ENCODE results near the gene UNK. TPM values are rescaled to one million over a fixed set of nuclear protein-coding genes. Genes with fewer than 3 reads are reported as not detected.

Gene UNK
- total and polyA plus RNA-seq, 2 of the 13 experiments (the other 11 are each of a cell fraction or from before 2014, with no cell fraction given), result 31.6 to 33.0 TPM

- TF ChIP-seq POGK (CRISPR knock-in tag; conservative IDR thresholded peaks at IDR 0.05) (peak; percentile 30; the same call in 1 of the 2 replicates), CREBL2 (CRISPR knock-in tag; IDR thresholded peaks at IDR 0.05; ENCODE audit: borderline replicate concordance) (0 out of 2 replicates have a peak, but pooled peaks have one; percentile 43), E2F1 (CRISPR knock-in tag; IDR thresholded peaks at IDR 0.05) (peak; percentile 10; the same call in 1 of the 2 replicates), TBX2 (CRISPR knock-in tag; IDR thresholded peaks at IDR 0.05; ENCODE audit: borderline replicate concordance) (peak; percentile 67), ZNF329 (CRISPR knock-in tag; IDR thresholded peaks at IDR 0.05; ENCODE audit: low read depth) (no peak), YY1 (IDR thresholded peaks at IDR 0.05; ENCODE audit: insufficient read depth, insufficient replicate concordance, low read depth, low read length) (peak; percentile 6), UBTF (CRISPR knock-in tag; IDR thresholded peaks at IDR 0.05) (peak; percentile 55), ATF5 (CRISPR knock-in tag; IDR thresholded peaks at IDR 0.05; ENCODE audit: low read depth) (no peak), SP5 (CRISPR knock-in tag; IDR thresholded peaks at IDR 0.05; ENCODE audit: borderline replicate concordance, low read depth) (no peak), TEAD3 (CRISPR knock-in tag; optimal IDR thresholded peaks at IDR 0.05; ENCODE audit: borderline replicate concordance) (no peak), ZNF687 (CRISPR knock-in tag; IDR thresholded peaks at IDR 0.05) (peak; percentile 88), ZNF577 (CRISPR knock-in tag; IDR thresholded peaks at IDR 0.05; ENCODE audit: borderline replicate concordance, low read depth) (no peak)
- TF ChIP-seq, protein P1, sequence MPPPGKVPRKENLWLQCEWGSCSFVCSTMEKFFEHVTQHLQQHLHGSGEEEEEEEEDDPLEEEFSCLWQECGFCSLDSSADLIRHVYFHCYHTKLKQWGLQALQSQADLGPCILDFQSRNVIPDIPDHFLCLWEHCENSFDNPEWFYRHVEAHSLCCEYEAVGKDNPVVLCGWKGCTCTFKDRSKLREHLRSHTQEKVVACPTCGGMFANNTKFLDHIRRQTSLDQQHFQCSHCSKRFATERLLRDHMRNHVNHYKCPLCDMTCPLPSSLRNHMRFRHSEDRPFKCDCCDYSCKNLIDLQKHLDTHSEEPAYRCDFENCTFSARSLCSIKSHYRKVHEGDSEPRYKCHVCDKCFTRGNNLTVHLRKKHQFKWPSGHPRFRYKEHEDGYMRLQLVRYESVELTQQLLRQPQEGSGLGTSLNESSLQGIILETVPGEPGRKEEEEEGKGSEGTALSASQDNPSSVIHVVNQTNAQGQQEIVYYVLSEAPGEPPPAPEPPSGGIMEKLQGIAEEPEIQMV (CRISPR knock-in tag; IDR thresholded peaks at IDR 0.05; ENCODE audit: low read depth), result no peak
- TF ChIP-seq, protein P2, sequence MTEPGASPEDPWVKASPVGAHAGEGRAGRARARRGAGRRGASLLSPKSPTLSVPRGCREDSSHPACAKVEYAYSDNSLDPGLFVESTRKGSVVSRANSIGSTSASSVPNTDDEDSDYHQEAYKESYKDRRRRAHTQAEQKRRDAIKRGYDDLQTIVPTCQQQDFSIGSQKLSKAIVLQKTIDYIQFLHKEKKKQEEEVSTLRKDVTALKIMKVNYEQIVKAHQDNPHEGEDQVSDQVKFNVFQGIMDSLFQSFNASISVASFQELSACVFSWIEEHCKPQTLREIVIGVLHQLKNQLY (CRISPR knock-in tag; IDR thresholded peaks at IDR 0.05), result no peak; the same call in 1 of the 2 replicates
- TF ChIP-seq, protein P3, sequence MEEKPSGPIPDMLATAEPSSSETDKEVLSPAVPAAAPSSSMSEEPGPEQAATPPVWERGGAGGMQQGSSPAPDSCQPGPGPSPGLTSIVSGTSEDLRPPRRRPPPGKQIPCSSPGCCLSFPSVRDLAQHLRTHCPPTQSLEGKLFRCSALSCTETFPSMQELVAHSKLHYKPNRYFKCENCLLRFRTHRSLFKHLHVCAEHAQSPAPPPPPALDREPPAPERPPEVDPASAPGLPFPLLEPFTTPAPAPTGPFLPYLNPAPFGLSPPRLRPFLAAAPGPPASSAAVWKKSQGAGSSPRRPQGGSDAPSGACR (CRISPR knock-in tag; IDR thresholded peaks at IDR 0.05), result no peak
These were observed 20.2 kb upstream of the UNK start (continued) for GRCh38 chr17:75764417-75764710.

All from HepG2 (cell line).